Neural cell (in vitro differentiated cells): ENCODE data around the gene ADPRHL1. TPM values are rescaled to one million over a fixed set of nuclear protein-coding genes. Genes with fewer than 3 reads are reported as not detected.

Experiments
- H2AFZ ChIP-seq: fragments of 200-600, 300-800 bp; sonication (generic), shearing (Covaris generic); 2 replicates; pipeline ENCODE4 v1.6.0; 2014; ENCODE audit warnings: low read depth, mild to moderate bottlenecking, antibody characterized with exemption, low read length, moderate library complexity
- H3F3A ChIP-seq: fragments of 200-600 bp; shearing (Covaris generic); 2 replicates; pipeline ENCODE4 v1.6.1; 2016; ENCODE audit warnings: mild to moderate bottlenecking, moderate library complexity, mixed read lengths, antibody characterized with exemption, low read length; ENCODE audit not compliant: insufficient read depth, poor library complexity, severe bottlenecking
- H3K27ac ChIP-seq: fragments of 200-600, 300-800 bp; sonication (generic), shearing (Covaris generic); 2 replicates; pipeline ENCODE4 v1.5.1; 2014; ENCODE audit warnings: mild to moderate bottlenecking, low read length, moderate library complexity
- H3K27me3 ChIP-seq: fragments of 300-800, 200-600 bp; sonication (generic), shearing (Covaris generic); 2 replicates; pipeline ENCODE4 v1.6.0; 2014; ENCODE audit warnings: mild to moderate bottlenecking, low read depth, low read length, moderate library complexity; ENCODE audit not compliant: insufficient read depth
- H3K36me3 ChIP-seq: fragments of 300-800, 200-600 bp; sonication (generic), shearing (Covaris generic); 2 replicates; pipeline ENCODE4 v1.5.1; 2014; ENCODE audit warnings: mild to moderate bottlenecking, antibody characterized with exemption, low read length, moderate library complexity; ENCODE audit not compliant: insufficient read depth
- H3K4me2 ChIP-seq: fragments of 300-800, 200-600 bp; sonication (generic), shearing (Covaris generic); 2 replicates; pipeline ENCODE4 v1.6.0; 2014; ENCODE audit warnings: mild to moderate bottlenecking, low read length
- H3K4me3 ChIP-seq: fragments of 300-800, 200-600 bp; sonication (generic), shearing (Covaris generic); 2 replicates; pipeline ENCODE4 v1.5.1; 2014; ENCODE audit warnings: mild to moderate bottlenecking, low read length, moderate library complexity
- H3K79me2 ChIP-seq: fragments of 200-600 bp; shearing (Covaris generic); replicated peaks from 2 replicates; pipeline ENCODE4 v1.6.0; 2014; ENCODE audit warnings: mild to moderate bottlenecking, low read length, moderate library complexity; ENCODE audit not compliant: insufficient read depth
- H3K9ac ChIP-seq: fragments of 300-800, 200-600 bp; sonication (generic), shearing (Covaris generic); 2 replicates; pipeline ENCODE4 v1.6.1; 2016; ENCODE audit warnings: mild to moderate bottlenecking, low read length, mixed read lengths
- H3K9me2 ChIP-seq: fragments of 200-600 bp; shearing (Covaris generic); 2 replicates; pipeline ENCODE4 v1.6.1; 2016; ENCODE audit warnings: mild to moderate bottlenecking, low read length, mixed read lengths; ENCODE audit not compliant: insufficient read depth
- H3K9me3 ChIP-seq: fragments of 200-600, 300-800 bp; sonication (generic), shearing (Covaris generic); 2 replicates; pipeline ENCODE4 v1.6.1; 2016; ENCODE audit warnings: mild to moderate bottlenecking, mixed run types, low read length, moderate library complexity, mixed read lengths
- H4K20me1 ChIP-seq: fragments of 200-600 bp; shearing (Covaris generic); 2 replicates; pipeline ENCODE4 v1.6.1; 2016; ENCODE audit warnings: mild to moderate bottlenecking, mixed run types; ENCODE audit not compliant: insufficient read depth
- EP300 ChIP-seq: fragments of 450-650 bp; conservative IDR thresholded peaks from 2 replicates; pipeline ENCODE4 v1.6.1; 2014; ENCODE audit warnings: antibody characterized with exemption, mild to moderate bottlenecking, moderate library complexity; ENCODE audit not compliant: poor library complexity, severe bottlenecking
- EZH2 ChIP-seq: fragments of 200-600, 300-800 bp; shearing (Covaris generic), sonication (generic); IDR thresholded peaks from 2 replicates; pipeline ENCODE4 v1.6.1; 2014; ENCODE audit warnings: antibody characterized with exemption, low read length, borderline replicate concordance, mild to moderate bottlenecking; ENCODE audit not compliant: insufficient read depth, poor library complexity, severe bottlenecking
- MXI1 ChIP-seq: fragments of 450-650 bp; conservative IDR thresholded peaks from 2 replicates; pipeline ENCODE4 v1.6.1; 2014; ENCODE audit warnings: antibody characterized with exemption, mild to moderate bottlenecking; ENCODE audit not compliant: poor library complexity, severe bottlenecking
- POLR2AphosphoS5 ChIP-seq: IDR thresholded peaks from 2 replicates; pipeline ENCODE4 v1.6.1; 2012
- RAD21 ChIP-seq: fragments of 450-650 bp; conservative IDR thresholded peaks from 2 replicates; pipeline ENCODE4 v1.6.1; 2014; ENCODE audit warnings: antibody characterized with exemption, mild to moderate bottlenecking, moderate library complexity
- REST ChIP-seq: IDR thresholded peaks from 2 replicates; pipeline ENCODE4 v1.6.1; 2012; ENCODE audit warnings: borderline replicate concordance
- SMC3 ChIP-seq: fragments of 450-650 bp; conservative IDR thresholded peaks from 2 replicates; pipeline ENCODE4 v1.6.1; 2014; ENCODE audit warnings: antibody characterized with exemption, mild to moderate bottlenecking, moderate library complexity; ENCODE audit not compliant: poor library complexity
- TAF1 ChIP-seq: IDR thresholded peaks from 2 replicates; pipeline ENCODE4 v1.6.1; 2012; ENCODE audit warnings: low read depth
- polyA plus RNA-seq: library from polyadenylated mRNA; depleted of rRNA; stranded (reverse); fragments of >200 nt; gene quantifications from 2 replicates; pipeline ENCODE4 v1.2.3, GENCODE V29; 2014
- TF ChIP-seq, protein P1 (sequence below): fragments of 450-650 bp; IDR thresholded peaks from 2 replicates; pipeline ENCODE4 v1.5.1; 2014; ENCODE audit warnings: antibody characterized with exemption, mild to moderate bottlenecking, moderate library complexity; ENCODE audit not compliant: poor library complexity, severe bottlenecking

Gene ADPRHL1
- polyA plus RNA-seq, 1 donor from 2014 or later: 1.1 TPM

DNA sequence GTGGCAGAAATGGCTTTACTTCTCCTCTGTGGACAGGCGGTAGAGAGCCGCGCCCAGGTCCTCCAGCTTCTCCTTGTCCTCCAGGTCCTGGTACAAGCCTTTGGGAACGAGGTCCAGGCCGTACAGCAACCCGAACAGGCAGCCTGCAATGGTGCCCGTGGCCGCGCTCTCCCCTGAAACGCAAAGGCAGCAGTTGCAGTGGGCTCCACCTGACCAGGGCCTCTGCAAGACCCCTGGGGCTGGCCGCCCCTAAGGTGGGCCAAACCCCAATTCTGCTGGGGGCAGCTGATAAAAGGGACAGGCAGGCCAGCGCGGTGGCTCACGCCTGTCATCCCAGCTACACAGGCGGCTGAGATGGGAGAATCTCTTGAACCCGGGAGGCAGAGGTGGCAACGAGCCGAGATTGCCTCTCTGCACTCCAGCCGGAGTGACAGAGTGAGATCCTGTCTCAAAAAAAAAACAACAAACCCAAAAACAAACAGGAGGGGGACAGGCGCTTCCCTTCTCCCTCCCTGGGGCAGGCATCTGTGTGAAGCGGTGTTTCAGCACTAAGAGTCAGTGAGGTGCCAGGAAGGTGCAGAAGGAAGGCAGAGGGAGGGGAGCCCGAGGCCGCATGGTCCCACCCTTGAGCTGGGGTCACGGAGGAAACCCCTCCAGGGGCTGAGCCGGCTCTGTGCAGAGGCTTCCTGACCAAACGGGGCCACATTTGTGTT, 30.3 kb downstream of the ADPRHL1 start:
- no peak for TF ChIP-seq REST
- no peak for TF ChIP-seq RAD21
- no peak for TF ChIP-seq SMC3
- TF ChIP-seq POLR2AphosphoS5: no peak
- no peak for TF ChIP-seq TAF1
- no peak overlapping the region for H3K4me2 ChIP-seq
- no peaks in the 10 kb centered on the region for H3F3A ChIP-seq
- H3K9me3 ChIP-seq: no peaks in the 10 kb centered on the region
- H3K9ac ChIP-seq: no peak overlapping the region
- H3K36me3 ChIP-seq: no peaks in the 10 kb centered on the region
- H3K27ac ChIP-seq: no peak overlapping the region
- H2AFZ ChIP-seq: no peak overlapping the region
- H4K20me1 ChIP-seq: no peaks in the 10 kb centered on the region
- no peaks in the 10 kb centered on the region for H3K27me3 ChIP-seq
- no peaks in the 10 kb centered on the region for H3K9me2 ChIP-seq
- H3K4me3 ChIP-seq: no peak overlapping the region
- no peaks in the 10 kb centered on the region for H3K79me2 ChIP-seq

DNA sequence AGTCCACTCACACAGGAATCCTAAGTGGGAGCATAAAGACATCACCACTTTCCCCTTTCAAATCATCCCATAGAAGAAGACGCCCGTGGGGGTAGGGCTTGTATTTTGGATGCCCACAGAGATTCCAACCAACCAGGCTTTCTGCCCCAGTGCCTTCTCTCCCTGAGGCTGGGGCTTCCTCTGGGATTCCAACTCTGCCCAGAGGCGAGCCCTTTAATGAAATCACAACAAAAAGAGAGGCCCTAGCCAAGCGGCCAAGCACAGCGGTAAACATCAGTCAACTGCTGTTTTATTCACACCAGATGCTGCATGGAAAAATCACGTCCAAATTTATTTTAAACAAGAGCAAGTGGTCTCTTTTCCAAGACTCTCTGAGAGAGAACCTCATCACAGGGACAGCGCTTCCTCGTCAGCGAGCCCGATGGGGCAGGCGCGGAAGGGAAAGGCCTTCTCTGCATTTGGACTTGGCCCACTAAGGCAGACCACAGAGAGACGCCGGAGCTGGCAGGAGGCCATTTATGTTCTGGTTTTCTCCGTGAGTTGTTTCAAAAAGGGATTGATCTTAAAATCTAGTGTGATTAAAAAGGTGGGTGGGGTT, 31.5 kb downstream of the ADPRHL1 start:
- Histone ChIP-seq H3K4me3 (no peak overlapping the region), H3K9me2 (no peaks in the 10 kb centered on the region), H4K20me1 (no peaks in the 10 kb centered on the region), H2AFZ (no peak overlapping the region), H3K27me3 (no peaks in the 10 kb centered on the region), H3K4me2 (no peak overlapping the region), H3K9ac (no peak overlapping the region), H3K79me2 (no peaks in the 10 kb centered on the region), H3K27ac (no peak overlapping the region), H3K36me3 (no peaks in the 10 kb centered on the region), H3K9me3 (no peaks in the 10 kb centered on the region), H3F3A (no peaks in the 10 kb centered on the region)
- no peak for TF ChIP-seq EP300
- TF ChIP-seq EZH2: no peak
- TF ChIP-seq TAF1: no peak
- TF ChIP-seq RAD21: no peak
- TF ChIP-seq, protein P1, sequence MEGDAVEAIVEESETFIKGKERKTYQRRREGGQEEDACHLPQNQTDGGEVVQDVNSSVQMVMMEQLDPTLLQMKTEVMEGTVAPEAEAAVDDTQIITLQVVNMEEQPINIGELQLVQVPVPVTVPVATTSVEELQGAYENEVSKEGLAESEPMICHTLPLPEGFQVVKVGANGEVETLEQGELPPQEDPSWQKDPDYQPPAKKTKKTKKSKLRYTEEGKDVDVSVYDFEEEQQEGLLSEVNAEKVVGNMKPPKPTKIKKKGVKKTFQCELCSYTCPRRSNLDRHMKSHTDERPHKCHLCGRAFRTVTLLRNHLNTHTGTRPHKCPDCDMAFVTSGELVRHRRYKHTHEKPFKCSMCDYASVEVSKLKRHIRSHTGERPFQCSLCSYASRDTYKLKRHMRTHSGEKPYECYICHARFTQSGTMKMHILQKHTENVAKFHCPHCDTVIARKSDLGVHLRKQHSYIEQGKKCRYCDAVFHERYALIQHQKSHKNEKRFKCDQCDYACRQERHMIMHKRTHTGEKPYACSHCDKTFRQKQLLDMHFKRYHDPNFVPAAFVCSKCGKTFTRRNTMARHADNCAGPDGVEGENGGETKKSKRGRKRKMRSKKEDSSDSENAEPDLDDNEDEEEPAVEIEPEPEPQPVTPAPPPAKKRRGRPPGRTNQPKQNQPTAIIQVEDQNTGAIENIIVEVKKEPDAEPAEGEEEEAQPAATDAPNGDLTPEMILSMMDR: no peak
- TF ChIP-seq REST: no peak
- TF ChIP-seq MXI1: no peak
- no peak for TF ChIP-seq SMC3
- TF ChIP-seq POLR2AphosphoS5: no peak
